Measurements from ENCODE around the gene ID1.
"Not testable (repeated sequence)": the region's sequence is repeated elsewhere in the genome, so short reads cannot be mapped to it uniquely, and the experiment has no call there.

DNA sequence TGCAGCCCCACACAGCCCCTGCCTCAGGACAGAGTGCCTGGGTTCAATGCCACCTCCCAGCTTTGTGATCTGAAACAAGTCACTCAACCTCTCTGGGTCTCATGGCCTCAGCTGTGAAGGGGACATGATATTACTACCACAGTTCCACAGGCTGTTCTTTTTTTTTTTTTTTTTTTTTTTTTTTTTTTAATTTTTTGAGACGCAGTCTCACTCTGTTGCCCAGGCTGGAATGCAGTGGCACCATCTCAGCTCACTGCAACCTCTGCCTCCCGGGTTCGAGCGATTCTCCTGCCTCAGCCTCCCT lies 8.7 kb upstream of the ID1 start:
- not testable (repeated sequence) for TF ChIP-seq HDAC2 (IDR thresholded peaks at IDR 0.05); MYC (IDR thresholded peaks at IDR 0.05; ENCODE audit: borderline replicate concordance, low read length); RARB (CRISPR knock-in tag; IDR thresholded peaks at IDR 0.05); CHD4 (IDR thresholded peaks at IDR 0.05; ENCODE audit: borderline replicate concordance)
- TF ChIP-seq, protein P1, sequence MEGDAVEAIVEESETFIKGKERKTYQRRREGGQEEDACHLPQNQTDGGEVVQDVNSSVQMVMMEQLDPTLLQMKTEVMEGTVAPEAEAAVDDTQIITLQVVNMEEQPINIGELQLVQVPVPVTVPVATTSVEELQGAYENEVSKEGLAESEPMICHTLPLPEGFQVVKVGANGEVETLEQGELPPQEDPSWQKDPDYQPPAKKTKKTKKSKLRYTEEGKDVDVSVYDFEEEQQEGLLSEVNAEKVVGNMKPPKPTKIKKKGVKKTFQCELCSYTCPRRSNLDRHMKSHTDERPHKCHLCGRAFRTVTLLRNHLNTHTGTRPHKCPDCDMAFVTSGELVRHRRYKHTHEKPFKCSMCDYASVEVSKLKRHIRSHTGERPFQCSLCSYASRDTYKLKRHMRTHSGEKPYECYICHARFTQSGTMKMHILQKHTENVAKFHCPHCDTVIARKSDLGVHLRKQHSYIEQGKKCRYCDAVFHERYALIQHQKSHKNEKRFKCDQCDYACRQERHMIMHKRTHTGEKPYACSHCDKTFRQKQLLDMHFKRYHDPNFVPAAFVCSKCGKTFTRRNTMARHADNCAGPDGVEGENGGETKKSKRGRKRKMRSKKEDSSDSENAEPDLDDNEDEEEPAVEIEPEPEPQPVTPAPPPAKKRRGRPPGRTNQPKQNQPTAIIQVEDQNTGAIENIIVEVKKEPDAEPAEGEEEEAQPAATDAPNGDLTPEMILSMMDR (IDR thresholded peaks at IDR 0.05): not testable (repeated sequence)
- 0 out of 2 replicates have a peak, but pooled peaks have one; percentile 1 for TF ChIP-seq POLR2A (IDR thresholded peaks at IDR 0.05; ENCODE audit: low read length)

Data from A549 (cell line).